Measurements from ENCODE around the gene THAP12.
"Not testable (repeated sequence)": the region's sequence is repeated elsewhere in the genome, so short reads cannot be mapped to it uniquely, and the experiment has no call there.

Gene THAP12

GRCh38 chr11:76325185-76325584 is 55.7 kb downstream of the THAP12 start:
- DNase-seq (ENCODE audit: low read depth in 2 of 2), result no peak

GRCh38 chr11:76323804-76324203 is 57.1 kb downstream of the THAP12 start:
- DNase-seq (ENCODE audit: low read depth in 2 of 2), result no peak

GRCh38 chr11:76323375-76323774 is 57.6 kb downstream of the THAP12 start:
- not testable (repeated sequence) for DNase-seq (ENCODE audit: low read depth in 2 of 2)

- DNase-seq (ENCODE audit: low read depth in 2 of 2), result no peak
These were observed 58.0 kb downstream of the THAP12 start for GRCh38 chr11:76322942-76323341.

GRCh38 chr11:76322540-76322939 is 58.4 kb downstream of the THAP12 start:
- no peak for DNase-seq (ENCODE audit: low read depth in 2 of 2)

GRCh38 chr11:76321820-76322524 is 59.0 kb downstream of the THAP12 start:
- DNase-seq (ENCODE audit: low read depth in 2 of 2), result no peak

GRCh38 chr11:76321340-76321739 is 59.6 kb downstream of the THAP12 start:
- no peak for DNase-seq (ENCODE audit: low read depth in 2 of 2)

- no peak for DNase-seq (ENCODE audit: low read depth in 2 of 2)
These were observed 60.0 kb downstream of the THAP12 start for GRCh38 chr11:76320929-76321328.

- not testable (repeated sequence) for DNase-seq (ENCODE audit: low read depth in 2 of 2)
These were observed 61.1 kb downstream of the THAP12 start for GRCh38 chr11:76319798-76320197.

- peak; percentile 51 to 55 for DNase-seq (ENCODE audit: low read depth in 2 of 2)
These were observed 62.1 kb downstream of the THAP12 start for GRCh38 chr11:76318744-76319384.

- DNase-seq (ENCODE audit: low read depth in 2 of 2), result no peak
These were observed 63.6 kb downstream of the THAP12 start for GRCh38 chr11:76317296-76317695.

- no peak for DNase-seq (ENCODE audit: low read depth in 2 of 2)
These were observed 64.2 kb downstream of the THAP12 start for GRCh38 chr11:76316726-76317125.

- no peak for DNase-seq (ENCODE audit: low read depth in 2 of 2)
These were observed 65.6 kb downstream of the THAP12 start for GRCh38 chr11:76315182-76315853.

GRCh38 chr11:76314741-76315090 is 66.2 kb downstream of the THAP12 start:
- DNase-seq (ENCODE audit: low read depth in 2 of 2), result no peak

- DNase-seq (ENCODE audit: low read depth in 2 of 2), result no peak
These were observed 66.8 kb downstream of the THAP12 start for GRCh38 chr11:76313913-76314740.

GRCh38 chr11:76313271-76313670 is 67.7 kb downstream of the THAP12 start:
- no peak for DNase-seq (ENCODE audit: low read depth in 2 of 2)

GRCh38 chr11:76310832-76311595 is 69.9 kb downstream of the THAP12 start:
- DNase-seq (ENCODE audit: low read depth in 2 of 2), result no peak

- no peak for DNase-seq (ENCODE audit: low read depth in 2 of 2)
These were observed 72.8 kb downstream of the THAP12 start for GRCh38 chr11:76307978-76308747.

GRCh38 chr11:76307396-76307795 is 73.5 kb downstream of the THAP12 start:
- no peak for DNase-seq (ENCODE audit: low read depth in 2 of 2)

GRCh38 chr11:76303399-76303798 is 77.5 kb downstream of the THAP12 start:
- no peak for DNase-seq (ENCODE audit: low read depth in 2 of 2)

GRCh38 chr11:76302996-76303395 is 77.9 kb downstream of the THAP12 start:
- DNase-seq (ENCODE audit: low read depth in 2 of 2), result no peak

All from stimulated activated CD8-positive, alpha-beta memory T cell treated with anti-CD3 and anti-CD28 coated beads, Interleukin-15, amount 100 ng/mL, for 4 hours (primary cell).